ENCODE data around the gene DDOST. TPM values are rescaled to one million over a fixed set of nuclear protein-coding genes. Genes with fewer than 3 reads are reported as not detected.

DDOST gene
- total RNA-seq, 1 donor from 2014 or later: 254 TPM

- H3K36me3 Mint-ChIP-seq: no peaks in the 10 kb centered on the region
- H3K9me3 Mint-ChIP-seq: no peaks in the 10 kb centered on the region
- no peak overlapping the region for H3K4me3 Mint-ChIP-seq
- no peak for DNase-seq (ENCODE audit: extremely low spot score, unreplicated experiment)
- no peaks in the 10 kb centered on the region for H3K27me3 Mint-ChIP-seq
- no peaks in the 10 kb centered on the region for H3K4me1 Mint-ChIP-seq (ENCODE audit: unreplicated experiment)
- TF ChIP-seq CTCF (conservative IDR thresholded peaks at IDR 0.05): no peak
- H3K27ac Mint-ChIP-seq: no peak overlapping the region
These were observed 23.0 kb upstream of the DDOST start for GRCh38 chr1:20684050-20684620.

- Mint-ChIP-seq H3K27me3 (no peaks in the 10 kb centered on the region), H3K36me3 (no peaks in the 10 kb centered on the region), H3K4me3 (no peak overlapping the region), H3K9me3 (no peaks in the 10 kb centered on the region), H3K4me1 (ENCODE audit: unreplicated experiment) (no peaks in the 10 kb centered on the region), H3K27ac (no peak overlapping the region)
- no peak for TF ChIP-seq CTCF (conservative IDR thresholded peaks at IDR 0.05)
- DNase-seq (ENCODE audit: extremely low spot score, unreplicated experiment): no peak
These were observed 22.4 kb upstream of the DDOST start for GRCh38 chr1:20683614-20684013.

DNA sequence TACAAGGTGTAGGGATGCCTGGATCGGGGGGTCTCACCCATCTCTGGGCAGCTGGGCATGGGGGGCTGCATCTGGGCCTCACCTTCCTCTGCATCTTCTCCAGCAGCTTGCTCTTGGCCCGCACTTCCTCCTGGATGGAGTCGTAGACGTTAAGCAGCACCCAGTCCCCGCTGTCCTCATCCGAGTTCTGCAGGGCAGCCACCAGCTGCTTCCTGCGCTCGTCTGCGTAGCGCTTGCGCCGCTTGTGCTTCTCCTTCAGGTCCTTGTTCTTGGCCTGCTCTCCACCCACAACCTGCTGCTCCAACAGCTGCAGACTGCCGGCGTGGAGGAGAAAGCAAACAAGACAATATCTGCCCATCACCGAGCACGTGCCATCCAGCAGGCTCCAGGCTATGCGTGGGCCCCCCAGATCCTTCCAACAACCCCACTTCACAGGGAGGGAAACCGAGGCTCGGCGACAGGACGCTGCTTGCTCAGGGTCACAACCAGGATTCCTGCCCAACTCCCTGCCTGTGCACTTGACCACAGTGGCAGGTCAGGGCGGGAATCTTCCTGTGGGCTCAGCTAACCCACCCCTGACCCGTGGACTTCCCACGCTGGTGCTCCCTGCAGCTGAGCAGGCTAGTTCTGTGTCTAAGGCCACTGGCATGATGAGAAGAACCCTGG lies 21.5 kb upstream of the DDOST start:
- Mint-ChIP-seq H3K9me3 (no peaks in the 10 kb centered on the region), H3K4me1 (ENCODE audit: unreplicated experiment) (no peaks in the 10 kb centered on the region), H3K4me3 (no peak overlapping the region), H3K36me3 (no peaks in the 10 kb centered on the region), H3K27me3 (peaks cover 2% of the 10 kb centered on the region), H3K27ac (no peak overlapping the region)
- DNase-seq (ENCODE audit: extremely low spot score, unreplicated experiment): no peak
- TF ChIP-seq CTCF (conservative IDR thresholded peaks at IDR 0.05): no peak

DNA sequence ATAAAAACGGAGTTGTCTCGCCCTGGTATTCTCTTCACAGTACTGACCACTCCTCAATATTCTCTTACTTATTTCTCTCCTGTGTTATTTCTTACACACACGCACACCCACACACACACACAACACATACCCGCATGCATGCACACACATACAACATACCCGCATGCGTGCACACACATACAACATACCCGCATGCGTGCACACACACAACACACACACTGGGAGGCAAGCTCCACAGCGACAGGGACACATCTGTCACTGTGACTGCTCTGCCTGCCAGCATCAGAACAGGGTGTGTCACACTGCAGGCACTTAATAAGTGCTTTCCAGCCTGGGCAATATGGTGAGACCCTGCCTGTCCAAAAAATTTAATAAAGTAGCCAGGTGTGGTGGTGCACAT lies 20.8 kb upstream of the DDOST start:
- no peak for TF ChIP-seq CTCF (conservative IDR thresholded peaks at IDR 0.05)
- Mint-ChIP-seq H3K36me3 (no peaks in the 10 kb centered on the region), H3K4me3 (no peak overlapping the region), H3K4me1 (ENCODE audit: unreplicated experiment) (no peaks in the 10 kb centered on the region), H3K27me3 (peaks cover 3% of the 10 kb centered on the region), H3K9me3 (no peaks in the 10 kb centered on the region), H3K27ac (no peak overlapping the region)
- DNase-seq (ENCODE audit: extremely low spot score, unreplicated experiment): no peak

DNA sequence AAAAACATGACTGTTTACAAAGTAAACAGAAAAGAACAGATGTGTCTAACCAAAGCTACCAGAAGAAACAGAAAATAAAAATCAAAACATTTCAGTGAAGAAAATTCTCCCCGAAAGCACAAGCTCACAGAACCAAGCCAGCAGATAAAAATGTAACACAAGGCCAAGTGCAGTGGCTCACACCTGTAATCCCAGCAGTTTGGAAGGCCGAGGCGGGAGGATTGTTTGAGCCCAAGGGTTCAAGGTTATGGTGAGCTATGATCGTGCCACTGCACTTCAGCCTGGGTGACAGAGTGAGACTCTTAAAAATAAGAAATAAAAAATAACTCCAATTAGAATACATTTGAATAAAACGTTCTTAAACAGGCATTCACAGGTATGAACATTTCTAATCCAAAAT lies 19.1 kb upstream of the DDOST start:
- H3K36me3 Mint-ChIP-seq: no peaks in the 10 kb centered on the region
- no peaks in the 10 kb centered on the region for H3K9me3 Mint-ChIP-seq
- H3K4me1 Mint-ChIP-seq (ENCODE audit: unreplicated experiment): no peaks in the 10 kb centered on the region
- peaks cover 3% of the 10 kb centered on the region for H3K27me3 Mint-ChIP-seq
- H3K4me3 Mint-ChIP-seq: no peak overlapping the region
- no peak for TF ChIP-seq CTCF (conservative IDR thresholded peaks at IDR 0.05)
- H3K27ac Mint-ChIP-seq: no peak overlapping the region
- no peak for DNase-seq (ENCODE audit: extremely low spot score, unreplicated experiment)
